A549 (cell line): ENCODE results near the gene MYOC.
"Not testable (repeated sequence)": the region's sequence is repeated elsewhere in the genome, so short reads cannot be mapped to it uniquely, and the experiment has no call there.

Source experiments
- EHMT2 ChIP-seq: fragments of 200-600 bp; sonication (generic); IDR thresholded peaks from 2 replicates; pipeline ENCODE4 v1.6.1; 2016; ENCODE audit warnings: antibody characterized with exemption, low read depth, mild to moderate bottlenecking, moderate library complexity
- EP300 ChIP-seq, 2 experiments: fragments of >200 bp; sonication (Bioruptor Twin); formaldehyde crosslinking; IDR thresholded peaks; 2 replicates in 1 of 2; 3 replicates in 1 of 2; pipeline ENCODE4 v1.6.1; 2016 to 2017
- ESRRA ChIP-seq: fragments of 150-350 bp; IDR thresholded peaks from 2 replicates; pipeline ENCODE4 v1.6.1; 2014; ENCODE audit warnings: mild to moderate bottlenecking, low read length, borderline replicate concordance
- FOSB ChIP-seq: fragments of 250-450 bp; sonication (Bioruptor Pico); IDR thresholded peaks from 2 replicates; pipeline ENCODE4 v1.5.0; 2020; ENCODE audit warnings: mild to moderate bottlenecking, moderate library complexity
- JUN ChIP-seq, 2 experiments: fragments of >200 bp; sonication (Bioruptor Twin); formaldehyde crosslinking; IDR thresholded peaks; 2 replicates in 1 of 2; 3 replicates in 1 of 2; pipeline ENCODE4 v1.6.1; 2016 to 2017
- KDM1A ChIP-seq: fragments of 200-600 bp; sonication (generic); IDR thresholded peaks from 2 replicates; pipeline ENCODE4 v1.6.1; 2016; ENCODE audit warnings: low read depth, mild to moderate bottlenecking
- PHF8 ChIP-seq: fragments of 200-600 bp; sonication (generic); IDR thresholded peaks from 2 replicates; pipeline ENCODE4 v1.6.1; 2016; ENCODE audit warnings: low read depth, mild to moderate bottlenecking, antibody characterized with exemption, moderate library complexity, borderline replicate concordance
- POLR2A ChIP-seq: IDR thresholded peaks from 2 replicates; pipeline ENCODE4 v1.6.1; 2012; ENCODE audit warnings: mild to moderate bottlenecking, low read length
- RNF2 ChIP-seq: fragments of 200-600 bp; sonication (generic); IDR thresholded peaks from 2 replicates; pipeline ENCODE4 v1.6.1; 2016; ENCODE audit warnings: low read depth, mild to moderate bottlenecking, antibody characterized with exemption, moderate library complexity, borderline replicate concordance
- ZFP36 ChIP-seq: fragments of 450-650 bp; IDR thresholded peaks from 2 replicates; pipeline ENCODE4 v1.6.1; 2014; ENCODE audit warnings: borderline replicate concordance; ENCODE audit not compliant: partially characterized antibody
- ZSCAN20 ChIP-seq: fragments of 250-450 bp; sonication (Bioruptor Pico); IDR thresholded peaks from 2 replicates; pipeline ENCODE4 v1.8.0; 2022; ENCODE audit warnings: mild to moderate bottlenecking, moderate library complexity
- TF ChIP-seq, protein P1 (sequence below): fragments of >200 bp; sonication (Bioruptor Twin); formaldehyde crosslinking; IDR thresholded peaks from 3 replicates; pipeline ENCODE4 v1.5.1; 2016
- TF ChIP-seq, protein P2 (sequence below): IDR thresholded peaks from 2 replicates; pipeline ENCODE4 v1.6.1; 2012
- TF ChIP-seq, protein P3 (sequence below): fragments of 250-450 bp; sonication (Bioruptor Pico); IDR thresholded peaks from 2 replicates; pipeline ENCODE4 v1.5.0; 2021; ENCODE audit warnings: mild to moderate bottlenecking, moderate library complexity, borderline replicate concordance

DNA sequence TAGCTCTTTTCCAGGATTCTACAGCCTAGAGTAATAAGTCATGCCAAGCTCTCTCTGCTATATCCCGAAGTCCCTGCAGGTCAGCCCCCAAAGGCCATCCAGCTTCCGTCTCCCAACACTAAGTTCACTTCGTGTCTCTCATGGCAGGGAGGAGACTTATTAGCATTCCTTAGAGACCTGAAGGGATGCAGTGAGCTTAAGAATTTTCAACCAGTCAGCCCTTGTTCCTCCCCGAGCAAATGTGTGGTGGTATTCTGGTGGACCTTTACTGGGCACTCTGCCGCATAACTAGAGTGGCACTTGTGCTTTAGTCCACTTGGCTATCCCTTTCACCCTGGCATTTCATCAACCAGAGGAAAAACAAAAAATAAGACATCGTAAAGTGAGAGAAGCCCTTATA is 49.4 kb downstream of the MYOC start:
- TF ChIP-seq, protein P1, sequence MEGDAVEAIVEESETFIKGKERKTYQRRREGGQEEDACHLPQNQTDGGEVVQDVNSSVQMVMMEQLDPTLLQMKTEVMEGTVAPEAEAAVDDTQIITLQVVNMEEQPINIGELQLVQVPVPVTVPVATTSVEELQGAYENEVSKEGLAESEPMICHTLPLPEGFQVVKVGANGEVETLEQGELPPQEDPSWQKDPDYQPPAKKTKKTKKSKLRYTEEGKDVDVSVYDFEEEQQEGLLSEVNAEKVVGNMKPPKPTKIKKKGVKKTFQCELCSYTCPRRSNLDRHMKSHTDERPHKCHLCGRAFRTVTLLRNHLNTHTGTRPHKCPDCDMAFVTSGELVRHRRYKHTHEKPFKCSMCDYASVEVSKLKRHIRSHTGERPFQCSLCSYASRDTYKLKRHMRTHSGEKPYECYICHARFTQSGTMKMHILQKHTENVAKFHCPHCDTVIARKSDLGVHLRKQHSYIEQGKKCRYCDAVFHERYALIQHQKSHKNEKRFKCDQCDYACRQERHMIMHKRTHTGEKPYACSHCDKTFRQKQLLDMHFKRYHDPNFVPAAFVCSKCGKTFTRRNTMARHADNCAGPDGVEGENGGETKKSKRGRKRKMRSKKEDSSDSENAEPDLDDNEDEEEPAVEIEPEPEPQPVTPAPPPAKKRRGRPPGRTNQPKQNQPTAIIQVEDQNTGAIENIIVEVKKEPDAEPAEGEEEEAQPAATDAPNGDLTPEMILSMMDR: not testable (repeated sequence)
- TF ChIP-seq, protein P2, sequence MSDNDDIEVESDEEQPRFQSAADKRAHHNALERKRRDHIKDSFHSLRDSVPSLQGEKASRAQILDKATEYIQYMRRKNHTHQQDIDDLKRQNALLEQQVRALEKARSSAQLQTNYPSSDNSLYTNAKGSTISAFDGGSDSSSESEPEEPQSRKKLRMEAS: not testable (repeated sequence)
- not testable (repeated sequence) for TF ChIP-seq KDM1A; POLR2A; EHMT2; PHF8; EP300 (IDR thresholded peaks at IDR 0.05); JUN (IDR thresholded peaks at IDR 0.05); ZSCAN20 (CRISPR knock-in tag); RNF2; ESRRA; FOSB (CRISPR knock-in tag); ZFP36
- TF ChIP-seq, protein P3, sequence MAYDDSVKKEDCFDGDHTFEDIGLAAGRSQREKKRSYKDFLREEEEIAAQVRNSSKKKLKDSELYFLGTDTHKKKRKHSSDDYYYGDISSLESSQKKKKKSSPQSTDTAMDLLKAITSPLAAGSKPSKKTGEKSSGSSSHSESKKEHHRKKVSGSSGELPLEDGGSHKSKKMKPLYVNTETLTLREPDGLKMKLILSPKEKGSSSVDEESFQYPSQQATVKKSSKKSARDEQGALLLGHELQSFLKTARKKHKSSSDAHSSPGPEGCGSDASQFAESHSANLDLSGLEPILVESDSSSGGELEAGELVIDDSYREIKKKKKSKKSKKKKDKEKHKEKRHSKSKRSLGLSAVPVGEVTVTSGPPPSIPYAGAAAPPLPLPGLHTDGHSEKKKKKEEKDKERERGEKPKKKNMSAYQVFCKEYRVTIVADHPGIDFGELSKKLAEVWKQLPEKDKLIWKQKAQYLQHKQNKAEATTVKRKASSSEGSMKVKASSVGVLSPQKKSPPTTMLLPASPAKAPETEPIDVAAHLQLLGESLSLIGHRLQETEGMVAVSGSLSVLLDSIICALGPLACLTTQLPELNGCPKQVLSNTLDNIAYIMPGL: not testable (repeated sequence)
